Measurements from ENCODE around the gene BTBD6.

DNA sequence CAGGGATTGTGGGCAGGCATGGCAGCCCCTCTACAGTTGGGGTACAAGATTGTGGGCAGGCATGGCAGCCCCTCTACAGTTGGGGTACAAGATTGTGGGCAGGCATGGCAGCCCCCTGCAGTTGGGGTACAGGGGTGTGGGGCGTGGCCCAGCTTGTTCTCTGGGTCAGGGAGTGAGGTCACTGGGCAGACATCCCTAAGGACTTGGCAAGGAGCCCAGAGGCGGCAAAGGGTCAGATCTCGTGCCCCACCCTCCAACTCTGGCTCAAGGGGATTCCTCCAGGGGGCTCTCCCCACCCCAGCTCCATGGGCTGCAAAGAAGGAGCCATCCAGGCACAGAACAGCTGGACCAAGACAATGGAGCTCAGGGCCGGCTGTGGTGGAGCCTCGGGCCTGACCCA is 41.5 kb upstream of the BTBD6 start:
- TF ChIP-seq, protein P1, sequence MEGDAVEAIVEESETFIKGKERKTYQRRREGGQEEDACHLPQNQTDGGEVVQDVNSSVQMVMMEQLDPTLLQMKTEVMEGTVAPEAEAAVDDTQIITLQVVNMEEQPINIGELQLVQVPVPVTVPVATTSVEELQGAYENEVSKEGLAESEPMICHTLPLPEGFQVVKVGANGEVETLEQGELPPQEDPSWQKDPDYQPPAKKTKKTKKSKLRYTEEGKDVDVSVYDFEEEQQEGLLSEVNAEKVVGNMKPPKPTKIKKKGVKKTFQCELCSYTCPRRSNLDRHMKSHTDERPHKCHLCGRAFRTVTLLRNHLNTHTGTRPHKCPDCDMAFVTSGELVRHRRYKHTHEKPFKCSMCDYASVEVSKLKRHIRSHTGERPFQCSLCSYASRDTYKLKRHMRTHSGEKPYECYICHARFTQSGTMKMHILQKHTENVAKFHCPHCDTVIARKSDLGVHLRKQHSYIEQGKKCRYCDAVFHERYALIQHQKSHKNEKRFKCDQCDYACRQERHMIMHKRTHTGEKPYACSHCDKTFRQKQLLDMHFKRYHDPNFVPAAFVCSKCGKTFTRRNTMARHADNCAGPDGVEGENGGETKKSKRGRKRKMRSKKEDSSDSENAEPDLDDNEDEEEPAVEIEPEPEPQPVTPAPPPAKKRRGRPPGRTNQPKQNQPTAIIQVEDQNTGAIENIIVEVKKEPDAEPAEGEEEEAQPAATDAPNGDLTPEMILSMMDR (IDR thresholded peaks at IDR 0.05) = no peak
- TF ChIP-seq POLR2A (IDR thresholded peaks at IDR 0.05) = no peak
